Activated T-cell treated with anti-CD3 and anti-CD28 coated beads for 48 hours (primary cell): ENCODE data around the gene GSG1L.

ENCODE experiments used
- DNase-seq: peaks from one replicate; pipeline ENCODE4 v3.0.0-alpha.2; 2020; ENCODE audit warnings: low read depth

GSG1L gene

GRCh38 chr16:27818246-27818645 lies 245.3 kb downstream of the GSG1L start:
- no peak for DNase-seq

- no peak for DNase-seq
These were observed 246.5 kb downstream of the GSG1L start for GRCh38 chr16:27817038-27817437.

- no peak for DNase-seq
These were observed 247.0 kb downstream of the GSG1L start for GRCh38 chr16:27816561-27816960.

GRCh38 chr16:27813591-27813990 lies 249.9 kb downstream of the GSG1L start:
- DNase-seq = no peak

GRCh38 chr16:27811881-27812280 lies 251.6 kb downstream of the GSG1L start:
- DNase-seq = no peak

- DNase-seq = no peak
These were observed 256.5 kb downstream of the GSG1L start for GRCh38 chr16:27806986-27807385.

GRCh38 chr16:27806388-27806787 lies 257.1 kb downstream of the GSG1L start:
- no peak for DNase-seq

GRCh38 chr16:27805828-27806351 lies 257.6 kb downstream of the GSG1L start:
- no peak for DNase-seq

- DNase-seq = no peak
These were observed 259.6 kb downstream of the GSG1L start for GRCh38 chr16:27803775-27804549.

- no peak for DNase-seq
These were observed 260.7 kb downstream of the GSG1L start for GRCh38 chr16:27802664-27803439.

- no peak for DNase-seq
These were observed 262.1 kb downstream of the GSG1L start for GRCh38 chr16:27801289-27801945.

GRCh38 chr16:27800817-27801216 lies 262.7 kb downstream of the GSG1L start:
- no peak for DNase-seq

GRCh38 chr16:27799896-27800295 lies 263.6 kb downstream of the GSG1L start:
- DNase-seq = no peak

GRCh38 chr16:27798241-27798640 lies 265.3 kb downstream of the GSG1L start:
- DNase-seq = no peak

- DNase-seq = peak; percentile 3
These were observed 267.4 kb downstream of the GSG1L start for GRCh38 chr16:27795992-27796614.

- no peak for DNase-seq
These were observed 270.3 kb downstream of the GSG1L start for GRCh38 chr16:27793249-27793622.

- no peak for DNase-seq
These were observed 270.8 kb downstream of the GSG1L start for GRCh38 chr16:27792486-27793248.

GRCh38 chr16:27791404-27791719 lies 272.2 kb downstream of the GSG1L start:
- no peak for DNase-seq

GRCh38 chr16:27790546-27791403 lies 272.7 kb downstream of the GSG1L start:
- no peak for DNase-seq

- DNase-seq = no peak
These were observed 273.8 kb downstream of the GSG1L start for GRCh38 chr16:27789595-27790241.
